GM18502 (cell line): ENCODE data around the gene MPZL1.

Experiments
- ATAC-seq: cut with Tn5 transposase; IDR thresholded peaks from one replicate; pipeline ENCODE4 v1.9.1; 2021; ENCODE audit warnings: mild to moderate bottlenecking; ENCODE audit not compliant: unreplicated experiment, poor library complexity

The MPZL1 gene

GRCh38 chr1:167772436-167772835 is 50.7 kb downstream of the MPZL1 start:
- no peak for ATAC-seq

GRCh38 chr1:167773516-167773915 is 51.7 kb downstream of the MPZL1 start:
- no peak for ATAC-seq

- no peak for ATAC-seq
Observed at GRCh38 chr1:167774710-167775109, 52.9 kb downstream of the MPZL1 start.

- ATAC-seq = no peak
Observed at GRCh38 chr1:167775178-167775577, 53.4 kb downstream of the MPZL1 start.

GRCh38 chr1:167776151-167776550 is 54.4 kb downstream of the MPZL1 start:
- ATAC-seq = no peak

GRCh38 chr1:167776616-167777268 is 55.0 kb downstream of the MPZL1 start:
- ATAC-seq = no peak

- no peak for ATAC-seq
Observed at GRCh38 chr1:167777269-167777650, 55.5 kb downstream of the MPZL1 start.

- ATAC-seq = no peak
Observed at GRCh38 chr1:167781558-167781957, 59.8 kb downstream of the MPZL1 start.

- ATAC-seq = no peak
Observed at GRCh38 chr1:167782946-167783345, 61.2 kb downstream of the MPZL1 start.

GRCh38 chr1:167784876-167785550 is 63.2 kb downstream of the MPZL1 start:
- ATAC-seq = no peak

- no peak for ATAC-seq
Observed at GRCh38 chr1:167786502-167786901, 64.7 kb downstream of the MPZL1 start.

GRCh38 chr1:167789501-167789900 is 67.7 kb downstream of the MPZL1 start:
- no peak for ATAC-seq

GRCh38 chr1:167790117-167790516 is 68.3 kb downstream of the MPZL1 start:
- no peak for ATAC-seq

- ATAC-seq = no peak
Observed at GRCh38 chr1:167791281-167792187, 69.8 kb downstream of the MPZL1 start.

- no peak for ATAC-seq
Observed at GRCh38 chr1:167792188-167792565, 70.4 kb downstream of the MPZL1 start.

GRCh38 chr1:167794043-167794442 is 72.3 kb downstream of the MPZL1 start:
- ATAC-seq = no peak

GRCh38 chr1:167795810-167796740 is 74.3 kb downstream of the MPZL1 start:
- no peak for ATAC-seq

- no peak for ATAC-seq
Observed at GRCh38 chr1:167797015-167797414, 75.2 kb downstream of the MPZL1 start.

- no peak for ATAC-seq
Observed at GRCh38 chr1:167798952-167799351, 77.2 kb downstream of the MPZL1 start.

- ATAC-seq = no peak
Observed at GRCh38 chr1:167799747-167800146, 78.0 kb downstream of the MPZL1 start.
